ENCODE results near the gene ANKRD24. TPM values are rescaled to one million over a fixed set of nuclear protein-coding genes. Genes with fewer than 3 reads are reported as not detected.

The ANKRD24 gene
- total and polyA plus RNA-seq, 2 of the 13 experiments (the other 11 are each of a cell fraction or from before 2014, with no cell fraction given): 0.13 to 0.24 TPM

- TF ChIP-seq ZBED4 (CRISPR knock-in tag; IDR thresholded peaks at IDR 0.05; ENCODE audit: borderline replicate concordance) (no peak), NONO (IDR thresholded peaks at IDR 0.05) (no peak), NONO (CRISPR knock-in tag; conservative IDR thresholded peaks at IDR 0.05) (no peak), HMGA1 (CRISPR knock-in tag; conservative IDR thresholded peaks at IDR 0.05) (no peak), LCORL (IDR thresholded peaks at IDR 0.05) (no peak), LCORL (CRISPR knock-in tag; IDR thresholded peaks at IDR 0.05) (no peak), RCOR2 (CRISPR knock-in tag; IDR thresholded peaks at IDR 0.05) (no peak), ZNF142 (CRISPR knock-in tag; IDR thresholded peaks at IDR 0.05) (no peak), ZNF24 (IDR thresholded peaks at IDR 0.05) (no peak), HOXA5 (CRISPR knock-in tag; IDR thresholded peaks at IDR 0.05) (no peak), ZNF891 (CRISPR knock-in tag; IDR thresholded peaks at IDR 0.05) (no peak), ZNF33B (CRISPR knock-in tag; IDR thresholded peaks at IDR 0.05) (no peak)
These were observed 86.4 kb downstream of the ANKRD24 start (continued) for GRCh38 chr19:4268816-4269430.
